ENCODE measurements around the gene ARRDC4.

DNA sequence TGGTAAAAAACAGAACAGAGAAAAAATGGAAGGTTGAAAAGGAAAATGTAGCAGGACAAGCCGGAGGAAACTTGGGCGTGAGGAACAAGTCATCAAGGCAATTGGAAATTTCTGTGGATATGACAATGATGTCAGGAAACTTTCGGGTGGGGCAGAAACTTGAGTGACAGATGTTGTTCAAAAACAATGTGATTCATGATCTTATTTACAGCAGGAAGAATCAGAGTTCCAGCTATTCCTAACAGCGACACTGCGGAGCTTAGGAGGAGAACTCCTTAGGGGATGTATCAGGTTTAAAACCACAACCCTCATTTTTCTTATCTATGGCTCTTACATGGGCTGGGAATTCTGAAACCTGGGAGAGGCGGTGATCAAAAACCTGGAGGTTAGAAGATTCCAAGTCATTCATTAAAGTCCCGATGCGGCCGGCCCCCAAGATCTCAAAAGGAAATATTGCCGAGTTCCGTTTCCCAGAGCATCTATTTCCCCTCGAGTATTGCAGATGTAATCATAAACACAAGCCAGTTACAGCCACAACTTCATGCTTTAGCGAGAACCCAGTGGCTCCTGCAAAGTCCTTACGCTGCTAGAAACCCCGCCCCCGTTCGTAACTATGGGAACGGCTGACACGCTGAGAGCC is 659 bp upstream of the ARRDC4 start:
- no peak for TF ChIP-seq SUZ12 (IDR thresholded peaks at IDR 0.05)
- TF ChIP-seq ELF4 (IDR thresholded peaks at IDR 0.05): no peak
- TF ChIP-seq ZNF384 (IDR thresholded peaks at IDR 0.05): no peak
- no peak for TF ChIP-seq BHLHE40 (IDR thresholded peaks at IDR 0.05; ENCODE audit: borderline replicate concordance)
- TF ChIP-seq FOXK2 (IDR thresholded peaks at IDR 0.05): no peak
- no peak for TF ChIP-seq FOXA1 (IDR thresholded peaks at IDR 0.05)
- TF ChIP-seq, protein P1, sequence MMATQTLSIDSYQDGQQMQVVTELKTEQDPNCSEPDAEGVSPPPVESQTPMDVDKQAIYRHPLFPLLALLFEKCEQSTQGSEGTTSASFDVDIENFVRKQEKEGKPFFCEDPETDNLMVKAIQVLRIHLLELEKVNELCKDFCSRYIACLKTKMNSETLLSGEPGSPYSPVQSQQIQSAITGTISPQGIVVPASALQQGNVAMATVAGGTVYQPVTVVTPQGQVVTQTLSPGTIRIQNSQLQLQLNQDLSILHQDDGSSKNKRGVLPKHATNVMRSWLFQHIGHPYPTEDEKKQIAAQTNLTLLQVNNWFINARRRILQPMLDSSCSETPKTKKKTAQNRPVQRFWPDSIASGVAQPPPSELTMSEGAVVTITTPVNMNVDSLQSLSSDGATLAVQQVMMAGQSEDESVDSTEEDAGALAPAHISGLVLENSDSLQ (IDR thresholded peaks at IDR 0.05): peak; percentile 76
- no peak for TF ChIP-seq SP1 (IDR thresholded peaks at IDR 0.05)
- TF ChIP-seq LEF1 (IDR thresholded peaks at IDR 0.05; ENCODE audit: borderline replicate concordance): no peak
- no peak for TF ChIP-seq FOXM1 (IDR thresholded peaks at IDR 0.05; ENCODE audit: borderline replicate concordance)
- no peak for TF ChIP-seq TARDBP (IDR thresholded peaks at IDR 0.05)
- TF ChIP-seq NFRKB (IDR thresholded peaks at IDR 0.05): no peak

All from HEK293T (cell line).